Stimulated activated CD4-positive, alpha-beta T cell treated with anti-CD3 and anti-CD28 coated beads, Interleukin-2, amount 100 ng/mL, for 48 hours (primary cell): ENCODE results near the gene RAPGEF1.

Source experiments
- DNase-seq, 2 donors: peaks; one replicate each; pipeline ENCODE4 v3.0.0-alpha.2; 2020

The RAPGEF1 gene

GRCh38 chr9:131619680-131620079 is 120.2 kb downstream of the RAPGEF1 start:
- DNase-seq: no peak

- no peak for DNase-seq
Observed at GRCh38 chr9:131618785-131619184, 121.1 kb downstream of the RAPGEF1 start.

DNA sequence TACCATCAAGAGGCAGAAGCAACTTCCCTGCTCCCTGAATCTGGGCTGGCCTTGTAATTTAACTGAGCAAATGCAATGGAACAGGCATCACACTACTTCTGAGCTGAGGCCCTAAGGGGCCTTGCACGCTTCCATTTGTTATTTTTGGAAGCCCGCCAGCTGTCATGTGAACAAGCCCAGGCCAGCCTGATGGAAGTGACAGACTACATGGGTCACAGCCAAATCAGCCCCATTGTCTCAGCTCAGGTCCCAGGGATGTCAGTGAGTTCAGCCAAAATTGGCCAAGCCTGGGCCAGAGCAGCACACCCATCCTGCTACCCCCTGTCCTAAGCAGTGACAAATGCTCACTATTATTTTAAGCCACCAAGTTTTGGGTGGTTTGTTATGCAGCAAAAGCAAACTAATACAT is 121.8 kb downstream of the RAPGEF1 start:
- no peak for DNase-seq

DNA sequence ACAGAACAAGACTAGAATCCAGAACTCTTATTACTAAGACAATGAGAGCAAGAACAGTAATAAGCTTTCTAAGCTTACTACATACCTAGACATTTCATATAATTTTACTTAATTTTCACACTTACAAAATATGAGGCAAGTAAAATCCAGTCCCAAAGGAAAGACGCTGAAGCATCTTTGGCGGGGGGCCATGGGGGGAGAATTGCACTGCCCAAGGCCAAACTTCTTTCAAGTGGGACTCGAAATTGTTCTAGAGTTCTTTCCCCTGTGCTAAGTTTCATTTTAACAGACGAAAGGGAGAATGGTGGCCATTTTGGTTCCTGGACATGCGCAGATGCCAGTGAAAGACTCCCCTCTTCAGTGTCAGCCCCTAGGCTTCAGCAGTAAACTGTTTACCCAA is 122.3 kb downstream of the RAPGEF1 start:
- no peak for DNase-seq

DNA sequence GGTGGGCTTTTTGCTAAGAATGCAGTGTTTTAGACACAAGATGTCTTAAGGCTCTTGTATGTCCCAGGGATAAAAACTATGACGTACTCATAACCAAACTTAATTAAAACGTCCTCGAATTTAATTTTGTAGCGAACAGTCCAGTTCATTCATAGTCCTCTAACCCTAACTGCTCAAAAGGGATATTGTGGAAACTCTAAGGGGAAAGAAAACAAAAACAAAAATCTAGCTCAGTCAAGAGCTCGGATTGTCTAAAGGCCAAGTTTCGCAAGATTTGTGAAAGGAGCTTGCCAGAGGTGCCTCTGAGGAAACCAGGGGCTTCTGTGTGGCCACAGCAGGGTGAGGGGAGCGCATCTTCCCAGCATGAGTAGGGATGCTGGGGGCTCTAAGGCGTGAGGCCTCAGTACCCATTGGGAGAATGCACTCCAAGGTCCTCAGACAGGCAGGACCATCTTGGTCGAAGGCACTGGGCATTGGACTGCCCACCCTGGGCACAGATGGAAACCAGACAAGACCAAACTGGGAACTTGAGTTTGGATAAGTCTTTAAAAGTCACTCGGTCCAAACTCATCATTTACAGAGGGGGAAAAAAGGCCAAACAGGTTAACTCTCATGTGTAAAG is 122.8 kb downstream of the RAPGEF1 start:
- no peak for DNase-seq

DNA sequence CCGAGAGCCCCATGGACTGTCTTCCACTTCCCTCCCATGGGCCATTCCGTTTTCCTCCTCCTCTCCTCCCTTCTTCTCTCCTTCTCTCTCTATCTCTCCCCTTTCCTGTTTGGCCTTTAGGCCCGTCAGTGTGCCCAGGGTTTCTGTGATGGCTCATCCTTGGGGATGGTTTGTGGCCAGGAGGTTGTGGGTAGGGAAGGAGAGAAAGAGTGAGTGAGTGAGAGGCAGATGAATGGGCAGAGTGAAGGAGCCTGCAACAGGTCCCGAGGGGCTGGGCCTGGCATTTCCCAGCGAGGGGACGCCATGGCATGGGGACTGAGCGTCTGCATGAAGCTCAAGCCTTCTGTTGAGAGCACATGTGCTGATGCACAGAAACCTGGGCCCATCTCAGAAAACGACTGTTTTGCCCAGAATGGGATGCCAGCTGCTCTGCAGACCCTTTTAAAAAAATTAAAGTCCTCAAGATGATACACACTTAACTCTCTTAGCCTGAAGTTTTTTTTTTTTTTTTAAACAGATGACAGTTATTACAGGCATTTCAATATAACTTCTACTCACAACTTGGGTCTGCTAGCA is 125.4 kb downstream of the RAPGEF1 start:
- no peak for DNase-seq

DNA sequence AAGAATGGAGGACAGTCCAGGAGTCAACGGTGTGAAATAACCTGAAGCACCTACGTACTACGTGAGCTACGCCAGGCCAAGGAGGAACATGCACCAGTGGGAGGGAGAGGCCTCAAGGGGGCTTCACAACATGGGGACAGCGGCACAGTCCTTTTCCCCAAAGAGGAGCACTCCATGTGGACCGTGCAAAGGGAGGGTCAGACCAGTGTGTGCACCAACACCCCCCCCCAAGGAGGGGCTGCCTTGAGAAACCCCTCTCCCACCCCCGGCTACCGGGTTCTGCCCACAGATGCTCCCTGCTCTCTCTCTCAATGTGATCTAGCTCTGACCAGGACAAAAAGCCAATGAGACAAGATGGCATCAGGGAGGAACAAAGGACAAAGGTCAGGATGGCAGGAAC is 126.0 kb downstream of the RAPGEF1 start:
- DNase-seq: no peak

DNA sequence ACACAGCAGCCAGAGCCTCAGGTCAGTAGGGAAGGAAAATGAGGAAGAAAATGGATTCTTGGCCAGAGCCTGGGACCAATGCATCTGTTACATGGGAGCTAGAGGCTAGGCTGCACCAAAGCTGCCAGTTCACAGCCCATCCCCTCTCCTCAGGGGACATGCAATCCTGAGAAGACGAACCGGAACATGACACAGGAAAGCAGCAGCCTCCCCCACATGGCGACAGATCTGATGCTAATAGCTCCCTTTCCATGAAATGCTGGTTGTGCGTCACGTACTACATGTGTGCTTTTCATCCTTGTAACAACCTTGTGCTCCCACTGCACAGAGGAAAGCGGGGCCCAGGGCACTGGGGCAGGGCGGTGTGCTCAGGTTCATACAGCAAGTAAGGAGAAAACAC is 127.0 kb downstream of the RAPGEF1 start:
- DNase-seq: no peak

GRCh38 chr9:131611586-131612315 is 128.1 kb downstream of the RAPGEF1 start:
- no peak for DNase-seq

GRCh38 chr9:131610231-131610761 is 129.6 kb downstream of the RAPGEF1 start:
- DNase-seq: no peak

- no peak for DNase-seq
Observed at GRCh38 chr9:131609099-131609830, 130.6 kb downstream of the RAPGEF1 start.

- DNase-seq: no peak
Observed at GRCh38 chr9:131608493-131609037, 131.3 kb downstream of the RAPGEF1 start.

DNA sequence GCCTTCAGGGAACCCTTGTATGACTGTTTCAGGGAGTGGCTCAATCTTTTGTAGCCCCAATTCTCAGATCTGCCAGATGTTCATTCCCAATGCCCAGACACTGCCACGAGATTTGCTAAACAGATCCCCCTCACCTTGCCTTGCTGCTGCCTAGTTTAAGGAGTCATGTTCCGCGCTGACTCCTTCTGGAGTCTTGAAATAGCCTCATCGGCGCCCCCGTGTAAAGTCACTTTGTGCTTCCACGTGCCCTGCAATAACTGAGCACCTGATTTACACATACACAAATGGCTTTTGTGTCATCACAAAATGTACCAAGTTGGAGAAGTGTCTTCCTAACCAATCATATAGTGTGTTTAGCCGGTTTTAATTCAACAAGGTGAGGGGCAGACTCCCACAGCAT is 132.3 kb downstream of the RAPGEF1 start:
- DNase-seq: no peak

DNA sequence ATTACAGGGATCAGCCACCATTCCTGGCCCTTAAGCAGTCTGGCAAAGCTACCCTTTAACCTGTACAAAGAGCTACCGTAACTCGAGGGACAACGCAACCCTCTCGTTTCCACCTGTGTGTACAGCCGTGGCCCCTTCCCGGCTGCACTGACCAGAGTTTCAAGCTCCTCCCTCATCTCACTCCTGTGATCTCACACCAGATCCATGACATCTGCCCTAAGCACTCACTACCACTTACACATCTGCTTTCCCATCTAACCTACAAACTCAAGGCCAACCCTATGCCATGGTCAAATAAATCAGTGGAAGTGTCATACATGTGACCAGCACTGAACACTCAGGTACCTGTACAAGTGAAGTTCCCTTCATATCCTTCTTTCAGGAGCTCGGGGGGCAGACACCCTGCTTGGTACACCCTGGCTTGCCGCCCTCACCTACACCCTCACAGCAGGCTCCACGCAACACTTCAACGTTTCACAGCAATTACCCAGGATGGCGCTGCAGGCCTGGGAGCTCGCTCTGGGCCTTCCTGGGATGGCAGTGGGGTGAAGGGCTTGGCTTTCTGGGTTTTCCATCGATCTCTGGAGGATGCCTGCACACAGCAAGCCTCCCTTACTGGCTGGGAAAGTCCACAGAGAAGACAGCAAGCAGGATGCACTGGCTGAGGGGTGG is 132.8 kb downstream of the RAPGEF1 start:
- no peak for DNase-seq

DNA sequence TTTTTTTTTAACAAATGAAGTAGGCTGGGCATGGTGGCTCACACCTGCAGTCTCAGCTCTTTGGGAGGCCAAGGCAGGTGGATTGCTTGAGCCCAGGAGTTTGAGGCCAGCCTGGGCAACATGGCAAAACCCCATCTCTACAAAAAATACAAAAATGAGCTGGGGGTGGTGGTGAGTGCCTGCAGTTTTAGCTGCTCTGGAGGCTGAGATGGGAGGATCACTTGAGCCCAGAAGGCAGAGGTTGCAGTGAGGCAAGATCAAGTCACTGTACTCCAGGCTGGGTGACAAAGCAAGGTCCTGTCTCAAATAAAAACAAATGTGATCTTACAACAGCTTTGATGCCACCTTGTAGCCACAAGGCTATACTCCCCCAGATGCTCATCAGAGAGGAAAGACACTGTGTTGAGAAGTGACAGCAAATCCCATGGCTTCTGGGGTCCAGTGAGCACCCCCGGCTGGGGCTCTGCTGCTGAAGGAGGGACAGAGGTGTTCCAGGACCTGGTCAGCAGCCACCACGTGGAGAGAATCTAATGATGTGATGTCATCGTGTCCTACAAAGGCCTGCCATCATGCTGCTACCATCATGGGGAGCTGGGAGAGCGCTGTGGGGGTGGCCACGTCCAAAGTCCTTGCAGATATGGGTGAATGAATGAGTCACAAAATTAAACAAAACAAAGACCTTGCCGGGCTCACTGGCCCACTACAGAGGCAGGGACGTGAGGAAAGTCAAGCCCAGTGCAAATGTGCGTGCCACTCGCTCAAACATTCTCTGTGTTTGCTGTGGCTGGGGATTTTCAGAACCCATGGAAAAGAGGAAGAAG is 133.9 kb downstream of the RAPGEF1 start:
- DNase-seq: no peak

- no peak for DNase-seq
Observed at GRCh38 chr9:131603711-131604439, 136.0 kb downstream of the RAPGEF1 start.

GRCh38 chr9:131603199-131603598 is 136.7 kb downstream of the RAPGEF1 start:
- DNase-seq: no peak

DNA sequence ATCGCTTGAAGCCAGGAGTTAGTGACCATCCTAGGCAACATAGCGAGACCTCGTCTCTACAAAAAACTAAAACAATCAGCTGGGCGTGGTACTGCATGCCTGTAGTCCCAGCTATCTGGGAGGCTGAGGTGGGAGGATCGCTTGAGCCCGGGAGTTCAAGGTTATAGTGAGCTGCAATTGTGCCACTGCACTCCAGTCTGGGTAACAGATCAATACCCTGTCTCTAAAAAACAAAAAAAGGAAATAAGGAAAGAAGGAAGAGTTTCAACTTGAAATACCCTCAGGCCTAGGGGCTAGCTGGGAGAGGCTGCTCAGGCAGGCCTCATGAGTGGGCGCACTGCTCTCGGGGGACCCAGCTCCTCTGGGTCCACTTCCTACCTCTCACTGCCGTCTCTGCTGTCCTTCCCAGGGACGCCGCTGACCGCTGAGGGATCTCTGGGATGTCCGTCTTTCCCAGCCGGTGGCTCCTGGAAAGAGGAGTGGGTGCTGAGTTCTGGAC is 138.1 kb downstream of the RAPGEF1 start:
- no peak for DNase-seq

GRCh38 chr9:131598121-131598520 is 141.8 kb downstream of the RAPGEF1 start:
- DNase-seq: no peak

DNA sequence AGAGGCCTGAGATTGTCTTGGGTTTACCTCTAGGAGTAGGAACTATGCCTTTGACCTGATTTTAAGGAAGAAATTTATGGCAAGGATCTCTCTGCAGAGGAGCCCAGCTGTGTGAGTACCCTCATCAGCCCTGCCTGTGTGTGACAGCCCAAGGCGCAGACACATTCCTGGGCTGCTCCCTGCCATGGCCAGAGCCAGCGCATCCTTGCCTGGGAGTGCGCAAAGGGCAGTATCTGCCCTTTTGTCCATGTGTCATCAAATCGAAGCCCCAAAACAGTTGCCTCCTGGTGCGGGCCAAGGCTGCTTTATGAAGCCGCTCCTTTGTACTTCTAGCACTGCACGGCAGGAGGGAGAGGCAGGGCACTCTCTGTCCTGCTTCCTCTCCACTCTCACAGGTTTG is 142.6 kb downstream of the RAPGEF1 start:
- no peak for DNase-seq

DNA sequence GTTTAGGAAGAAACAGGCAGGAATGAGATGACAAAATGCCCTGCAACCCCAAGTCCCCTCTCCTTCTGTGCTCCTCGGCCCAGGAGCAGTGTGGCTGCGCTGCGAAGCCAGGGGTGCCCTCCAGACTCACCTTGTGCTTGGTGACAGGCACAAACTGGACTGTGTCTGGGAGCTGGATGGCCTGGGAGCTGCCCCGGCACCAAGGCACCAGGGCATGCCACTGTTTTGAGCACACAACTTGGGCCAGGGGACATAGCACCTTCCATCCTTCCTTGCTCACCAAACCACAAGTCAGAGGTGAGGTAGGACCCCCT is 143.5 kb downstream of the RAPGEF1 start:
- DNase-seq: no peak
